NCI-H146 (cell line): ENCODE results near the gene UBE2E2.
A peak's percentile ranks its signal among the peaks of the same experiment; 100 is the strongest.
"Not testable (repeated sequence)": the region's sequence is repeated elsewhere in the genome, so short reads cannot be mapped to it uniquely, and the experiment has no call there.

Experiments
- DNase-seq: peaks from one replicate; lab custom pipeline; 2025; lab: John Stamatoyannopoulos, UW

Gene UBE2E2

GRCh38 chr3:23588547-23588946 is 385.4 kb downstream of the UBE2E2 start:
- no peak for DNase-seq

- no peak for DNase-seq
Observed at GRCh38 chr3:23589602-23590001, 386.5 kb downstream of the UBE2E2 start.

DNA sequence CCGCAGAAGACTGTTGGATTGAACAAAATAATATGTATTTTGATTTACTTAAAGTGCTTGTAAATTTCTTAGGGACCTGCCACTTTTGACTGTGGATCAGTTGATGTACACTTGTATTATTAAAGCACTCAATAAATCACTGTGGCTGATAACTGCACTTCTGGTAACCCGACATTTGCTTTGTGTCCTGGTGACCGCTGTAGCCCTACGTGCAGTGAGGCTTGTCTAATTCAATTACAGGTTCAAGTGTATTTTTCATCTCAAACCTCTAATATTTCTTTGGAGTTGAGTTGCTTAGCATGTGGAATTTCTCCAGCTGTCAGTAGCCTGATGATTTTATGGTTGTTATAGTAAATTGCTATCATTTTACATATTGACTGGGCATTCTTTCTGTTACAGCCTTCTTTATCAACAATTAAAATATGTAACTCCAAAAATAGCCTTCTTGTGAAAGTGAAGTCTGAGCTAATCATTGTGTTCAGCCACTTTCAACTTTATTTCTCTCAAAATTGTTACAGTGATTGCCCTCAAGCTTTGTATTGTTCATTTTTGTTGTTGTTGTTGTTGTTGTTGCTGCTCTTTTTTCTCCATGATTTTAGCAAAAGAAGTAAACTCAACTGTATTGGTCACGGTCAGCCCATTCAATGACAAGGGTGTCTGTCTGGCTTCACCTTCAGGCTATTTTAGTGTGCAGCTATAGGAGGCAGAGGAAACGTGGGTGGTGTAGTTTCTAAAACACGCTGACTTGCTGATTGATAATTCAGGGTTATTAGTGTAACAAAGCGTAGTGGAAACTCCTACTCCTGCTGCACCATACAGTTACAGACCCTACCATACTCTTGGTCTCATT is 387.5 kb downstream of the UBE2E2 start:
- no peak for DNase-seq

DNA sequence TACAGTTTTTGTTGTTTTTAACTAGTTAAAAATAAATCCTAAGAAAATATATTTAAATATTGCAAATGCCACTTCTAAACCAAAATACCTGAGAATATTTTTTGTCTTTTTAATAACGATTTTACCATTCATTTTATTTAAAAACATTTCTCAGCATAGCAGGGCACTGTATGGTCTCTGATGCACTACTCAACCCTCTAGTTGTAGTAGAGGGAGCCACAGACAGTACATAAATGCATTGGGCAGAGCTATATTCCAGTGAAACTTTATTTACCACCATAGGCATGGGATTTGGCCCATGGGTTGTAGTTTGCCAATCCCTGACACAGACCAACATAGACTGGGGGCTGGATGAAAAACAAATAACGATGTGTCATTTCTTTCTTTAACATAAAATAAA is 388.2 kb downstream of the UBE2E2 start:
- no peak for DNase-seq

GRCh38 chr3:23592961-23593931 is 390.1 kb downstream of the UBE2E2 start:
- no peak for DNase-seq

GRCh38 chr3:23594066-23594465 is 390.9 kb downstream of the UBE2E2 start:
- DNase-seq: no peak

DNA sequence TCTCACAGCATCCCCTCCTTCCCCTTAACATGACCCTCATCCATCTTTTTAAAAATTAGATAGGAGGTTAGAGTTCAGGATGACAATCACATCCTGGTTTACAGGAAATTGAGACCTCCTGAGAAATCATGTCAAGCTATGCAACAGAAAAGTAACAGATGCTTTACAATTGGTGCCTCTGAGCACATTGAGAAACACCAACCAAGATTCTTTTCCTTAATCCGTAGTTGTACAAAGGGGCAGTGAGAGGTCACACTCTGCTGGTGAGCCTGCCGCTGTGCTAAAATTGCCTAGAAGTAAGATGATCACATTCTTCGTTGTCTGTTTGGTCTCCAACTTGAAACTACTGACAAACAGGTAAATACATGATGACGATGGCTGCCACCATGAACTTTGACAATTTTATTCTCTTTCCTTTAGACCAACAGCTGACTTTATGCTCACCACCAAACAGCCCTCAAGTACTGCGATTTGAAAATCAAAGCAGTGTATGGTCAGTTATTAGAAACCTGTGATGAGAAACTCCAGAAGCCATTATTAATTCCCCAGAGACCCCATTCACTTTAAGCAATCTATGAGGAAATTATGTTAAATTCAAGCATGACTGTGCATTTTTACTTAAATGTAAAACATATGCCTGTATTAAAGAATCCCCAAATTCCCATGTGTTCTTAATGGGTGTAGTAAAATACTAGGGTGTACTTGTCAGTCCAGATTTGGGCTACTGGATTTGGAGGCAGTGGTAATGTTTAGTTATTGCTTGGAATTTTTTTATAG is 392.0 kb downstream of the UBE2E2 start:
- DNase-seq: no peak

DNA sequence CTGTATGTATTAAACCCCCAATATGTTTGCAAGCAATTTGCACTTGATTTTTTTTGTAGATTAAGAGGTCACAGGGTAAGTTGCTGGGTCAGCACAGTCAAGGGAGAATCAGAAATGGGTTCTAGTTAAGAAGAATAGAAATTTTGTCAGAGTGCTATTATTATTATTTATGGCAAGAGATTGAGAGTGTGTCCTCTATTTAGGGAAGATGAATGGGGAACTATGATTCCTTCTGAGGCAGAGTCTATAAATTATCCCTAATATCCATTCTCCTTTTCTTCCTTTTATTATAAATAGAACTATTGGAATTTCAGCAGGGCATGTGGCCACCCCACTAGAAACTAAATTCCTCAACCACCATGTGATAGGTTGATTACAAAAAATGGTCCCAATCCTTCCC is 392.7 kb downstream of the UBE2E2 start:
- DNase-seq: no peak

GRCh38 chr3:23600167-23600871 is 397.2 kb downstream of the UBE2E2 start:
- peak; percentile 45 for DNase-seq

GRCh38 chr3:23601091-23601822 is 398.1 kb downstream of the UBE2E2 start:
- no peak for DNase-seq

DNA sequence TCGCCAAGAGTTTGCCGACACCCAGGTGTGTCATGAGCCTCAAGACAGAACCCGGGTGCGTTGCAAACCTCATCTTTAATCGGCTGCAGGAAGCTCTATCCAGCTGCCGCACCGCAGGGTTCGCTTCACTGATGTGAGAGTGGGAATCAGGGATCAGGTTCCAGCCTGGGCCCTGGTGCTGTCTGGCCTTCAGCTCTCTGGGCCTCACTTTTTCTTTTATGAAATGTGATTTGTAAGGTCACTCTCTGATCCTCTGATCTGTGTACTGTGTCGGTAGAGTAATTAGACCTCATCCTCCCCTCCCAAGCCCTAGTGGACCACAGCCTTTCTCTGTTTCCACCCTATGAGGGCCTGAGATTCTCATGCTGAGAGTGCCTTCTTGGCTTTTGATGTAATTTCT is 399.8 kb downstream of the UBE2E2 start:
- DNase-seq: peak; percentile 65

DNA sequence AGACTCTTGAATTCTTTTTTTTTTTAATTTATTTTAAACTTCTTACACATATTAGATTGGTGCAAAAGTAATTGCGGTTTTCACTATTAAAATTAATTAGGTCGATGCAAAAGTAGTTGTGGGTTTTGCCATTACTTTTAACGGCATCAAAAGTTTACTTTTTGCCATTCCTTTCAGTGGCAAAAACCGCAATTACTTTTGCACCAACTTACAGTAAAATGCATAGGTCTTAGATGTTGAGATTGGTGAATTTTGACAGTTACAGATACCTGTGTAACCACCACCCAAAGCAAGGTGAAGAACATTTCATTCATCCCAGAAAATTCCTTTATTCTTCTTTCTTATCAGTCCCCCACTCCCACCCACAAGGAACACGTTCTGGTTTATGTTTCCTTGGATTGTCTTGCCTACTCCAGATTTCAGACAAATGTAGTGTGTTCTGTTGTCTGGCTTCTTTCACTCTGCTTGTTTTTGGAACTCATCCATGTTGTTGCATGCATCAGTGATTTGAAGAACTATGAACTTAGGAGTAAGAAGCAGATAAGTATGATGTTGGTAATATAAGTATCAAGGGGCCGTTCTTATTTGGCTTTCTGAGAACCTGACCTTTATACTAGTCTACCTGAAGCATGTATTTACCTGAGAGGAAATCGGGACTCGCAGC is 404.2 kb downstream of the UBE2E2 start:
- DNase-seq: no peak

DNA sequence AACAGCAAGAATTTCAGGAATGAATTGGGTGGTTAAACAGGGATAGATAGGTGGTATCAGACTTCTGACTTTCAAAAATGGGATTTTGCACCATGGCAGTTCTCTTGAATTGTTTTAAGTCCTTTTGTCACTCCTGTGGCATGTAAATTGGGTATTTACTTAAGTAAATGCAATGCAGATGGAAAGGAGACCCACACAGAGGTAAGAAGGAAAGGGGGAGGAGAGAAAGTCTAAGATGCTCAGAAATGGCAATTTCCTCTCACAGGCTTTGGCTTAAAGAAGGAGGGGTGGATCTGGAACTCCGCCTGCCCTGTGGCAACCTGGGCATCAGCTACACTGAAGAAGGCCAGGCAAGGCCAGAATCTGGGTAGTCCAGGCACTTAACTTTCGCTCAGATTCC is 405.5 kb downstream of the UBE2E2 start:
- no peak for DNase-seq

- no peak for DNase-seq
Observed at GRCh38 chr3:23611737-23612295, 408.7 kb downstream of the UBE2E2 start.

DNA sequence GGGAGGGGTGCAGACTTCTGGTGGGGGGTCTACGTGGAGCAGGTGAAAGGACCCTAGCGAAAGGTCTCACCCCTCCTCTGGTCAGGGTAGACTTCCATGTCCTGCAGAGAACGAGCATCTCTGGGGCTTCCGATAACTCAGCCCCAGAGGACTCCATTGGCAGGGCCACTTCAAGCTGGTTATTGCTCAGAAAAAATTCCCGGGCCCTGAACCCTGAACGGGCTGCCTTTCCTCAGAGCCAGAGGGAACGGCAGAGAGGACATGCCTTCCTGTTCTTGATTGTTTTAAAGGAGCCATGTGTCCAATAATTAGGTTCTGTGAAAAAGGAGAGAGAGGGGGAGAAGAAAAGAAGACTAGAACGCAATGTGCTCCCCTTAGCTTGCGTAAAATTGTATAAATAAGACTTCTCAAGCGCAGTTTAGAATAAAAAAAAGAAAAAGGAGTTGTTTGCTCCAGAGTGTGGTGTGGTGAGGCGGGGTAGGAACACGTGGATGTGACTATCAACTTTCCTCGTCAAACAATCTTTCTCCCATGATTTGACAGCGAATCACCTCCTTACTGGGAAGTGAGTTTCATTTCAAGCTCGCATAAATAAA is 409.3 kb downstream of the UBE2E2 start:
- no peak for DNase-seq

- DNase-seq: no peak
Observed at GRCh38 chr3:23615068-23615467, 411.9 kb downstream of the UBE2E2 start.

DNA sequence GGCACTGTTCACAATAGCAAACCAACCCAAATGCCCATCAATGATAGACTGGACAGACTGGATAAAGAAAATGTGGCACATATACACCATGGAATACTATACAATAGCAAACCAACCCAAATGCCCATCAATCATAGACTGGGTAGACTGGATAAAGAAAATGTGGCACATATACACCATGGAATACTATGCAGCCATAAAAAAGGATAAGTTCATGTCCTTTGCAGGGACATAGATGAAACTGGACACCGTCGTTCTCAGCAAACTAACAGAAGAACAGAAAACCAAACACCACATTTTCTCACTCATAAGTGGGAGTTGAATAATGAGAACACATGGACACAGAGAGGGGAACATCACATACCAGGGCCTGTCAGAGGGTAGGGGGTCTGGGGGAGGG is 415.3 kb downstream of the UBE2E2 start:
- not testable (repeated sequence) for DNase-seq

DNA sequence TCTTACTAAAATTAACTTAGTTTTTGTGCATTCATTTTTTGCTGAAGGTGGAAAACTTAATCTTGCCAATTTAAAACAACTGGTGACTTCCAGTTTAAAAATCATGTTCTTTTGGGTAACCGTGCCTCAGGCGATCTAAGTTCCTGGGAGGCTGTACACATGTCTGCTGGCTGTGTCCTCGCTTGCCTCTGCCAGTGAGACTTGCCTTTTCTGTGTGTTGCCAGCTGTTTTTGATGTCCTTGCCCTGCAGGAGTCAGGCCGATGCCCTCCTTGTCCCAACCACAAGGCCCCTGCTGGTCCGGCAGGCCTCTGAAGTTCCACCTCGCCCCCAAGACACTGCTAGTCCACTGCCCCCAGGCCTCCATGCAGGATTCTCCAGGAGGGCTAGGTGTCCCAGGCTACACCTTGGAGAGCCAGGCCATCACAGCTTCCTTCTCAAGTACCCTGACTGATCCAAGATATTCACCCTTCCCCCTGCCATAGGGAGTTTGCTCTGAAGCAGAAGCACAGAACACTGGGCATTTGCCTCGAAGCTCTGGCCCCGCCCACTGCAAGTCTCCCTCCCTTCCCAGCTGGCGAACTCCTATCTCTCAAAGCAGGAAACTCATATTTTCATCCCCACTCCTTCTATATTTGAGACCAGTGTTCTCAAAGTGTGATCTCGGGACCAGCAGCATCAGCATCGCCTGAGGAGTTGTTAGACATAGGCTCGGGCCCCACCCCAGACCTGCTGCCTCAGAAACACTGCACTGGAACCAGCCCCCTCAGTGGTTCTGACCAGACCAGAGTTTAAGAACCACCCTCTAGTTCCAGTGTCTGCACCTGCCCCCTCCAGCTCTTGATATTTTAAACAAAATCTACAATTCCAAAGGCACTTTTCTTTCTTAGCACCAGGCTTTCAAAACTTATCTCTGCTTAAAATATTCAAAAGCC is 416.8 kb downstream of the UBE2E2 start:
- no peak for DNase-seq
